Choroid plexus epithelial cell (primary cell): Measurements from ENCODE around the gene SLC44A3.

ENCODE experiments used
- DNase-seq: peaks from one replicate; pipeline ENCODE4 v3.0.0-alpha.2; 2010; ENCODE audit warnings: low read depth
- H3K4me3 ChIP-seq: 2 replicates; pipeline ENCODE4 v1.5.1; 2011; ENCODE audit warnings: low read depth, mild to moderate bottlenecking, control low read depth, low read length, moderate library complexity
- TF ChIP-seq, protein P1 (sequence below): conservative IDR thresholded peaks from 2 replicates; pipeline ENCODE4 v1.5.1; 2011; ENCODE audit warnings: low read depth, mild to moderate bottlenecking, control low read depth, inconsistent platforms, low read length, moderate library complexity

SLC44A3 gene

DNA sequence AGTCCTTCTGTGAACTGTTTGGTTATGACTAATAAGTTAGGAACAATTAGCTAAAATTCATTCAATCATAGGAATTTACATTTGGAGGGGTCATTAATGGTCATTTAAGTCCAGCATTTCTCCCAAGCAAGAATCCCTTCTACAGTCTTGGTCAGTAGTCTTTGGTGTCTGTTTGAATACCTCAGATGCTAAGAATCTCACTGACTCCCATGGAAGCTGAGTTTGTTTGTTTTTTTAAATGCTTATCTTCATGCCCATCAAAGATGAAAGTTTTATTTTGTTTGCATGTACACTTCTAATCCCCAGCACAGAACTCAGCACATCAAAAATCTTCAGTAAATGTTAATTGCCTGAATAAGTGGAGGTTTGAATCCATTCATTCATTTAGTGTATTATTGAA lies 41.3 kb upstream of the SLC44A3 start:
- DNase-seq: peak; percentile 69
- no peak overlapping the region for H3K4me3 ChIP-seq
- TF ChIP-seq, protein P1, sequence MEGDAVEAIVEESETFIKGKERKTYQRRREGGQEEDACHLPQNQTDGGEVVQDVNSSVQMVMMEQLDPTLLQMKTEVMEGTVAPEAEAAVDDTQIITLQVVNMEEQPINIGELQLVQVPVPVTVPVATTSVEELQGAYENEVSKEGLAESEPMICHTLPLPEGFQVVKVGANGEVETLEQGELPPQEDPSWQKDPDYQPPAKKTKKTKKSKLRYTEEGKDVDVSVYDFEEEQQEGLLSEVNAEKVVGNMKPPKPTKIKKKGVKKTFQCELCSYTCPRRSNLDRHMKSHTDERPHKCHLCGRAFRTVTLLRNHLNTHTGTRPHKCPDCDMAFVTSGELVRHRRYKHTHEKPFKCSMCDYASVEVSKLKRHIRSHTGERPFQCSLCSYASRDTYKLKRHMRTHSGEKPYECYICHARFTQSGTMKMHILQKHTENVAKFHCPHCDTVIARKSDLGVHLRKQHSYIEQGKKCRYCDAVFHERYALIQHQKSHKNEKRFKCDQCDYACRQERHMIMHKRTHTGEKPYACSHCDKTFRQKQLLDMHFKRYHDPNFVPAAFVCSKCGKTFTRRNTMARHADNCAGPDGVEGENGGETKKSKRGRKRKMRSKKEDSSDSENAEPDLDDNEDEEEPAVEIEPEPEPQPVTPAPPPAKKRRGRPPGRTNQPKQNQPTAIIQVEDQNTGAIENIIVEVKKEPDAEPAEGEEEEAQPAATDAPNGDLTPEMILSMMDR: no peak

DNA sequence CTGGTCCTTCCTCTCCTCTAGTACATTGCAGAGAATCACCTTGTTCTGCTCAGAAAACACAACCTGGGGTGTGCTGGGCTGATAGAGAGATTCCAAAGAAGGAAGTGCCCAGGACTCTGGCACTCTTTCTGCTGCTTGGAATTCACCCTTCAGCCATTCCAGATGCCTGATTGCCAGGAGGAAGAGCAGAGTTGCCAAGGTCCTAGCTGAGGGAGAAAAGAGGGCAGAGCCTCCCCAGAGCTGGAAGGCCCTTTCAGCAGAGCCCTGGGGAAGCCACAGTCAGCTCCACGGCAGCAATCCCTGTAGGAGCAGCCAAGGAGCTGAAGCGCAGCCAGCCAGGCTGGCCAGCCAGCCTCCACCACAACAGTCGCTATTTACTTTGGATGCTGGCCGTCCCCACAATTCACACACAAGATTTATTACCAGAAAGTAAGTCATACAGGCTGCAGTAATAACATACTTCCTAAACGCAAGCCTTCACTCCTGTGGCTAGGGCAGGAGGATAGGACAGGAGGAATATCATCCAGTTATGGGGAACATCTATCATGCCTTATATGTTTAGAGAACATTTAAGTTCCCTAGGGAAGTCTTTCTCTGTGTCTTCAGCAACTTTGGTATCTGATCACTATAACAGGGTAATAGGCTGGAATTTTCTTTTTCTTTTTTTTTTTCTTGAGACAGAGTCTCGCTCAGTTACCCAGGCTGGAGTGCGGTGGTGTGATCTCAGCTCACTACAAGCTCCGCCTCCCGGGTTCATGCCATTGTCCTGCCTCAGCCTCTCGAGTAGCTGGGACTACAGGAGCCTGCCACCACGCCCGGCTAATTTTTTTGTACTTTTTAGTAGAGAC lies 36.6 kb upstream of the SLC44A3 start:
- TF ChIP-seq, protein P1: no peak
- H3K4me3 ChIP-seq: no peak overlapping the region
- peak; percentile 91 for DNase-seq

GRCh38 chr1:94784190-94784515 lies 36.0 kb upstream of the SLC44A3 start:
- TF ChIP-seq, protein P1: no peak
- DNase-seq: no peak
- no peak overlapping the region for H3K4me3 ChIP-seq

- H3K4me3 ChIP-seq: no peak overlapping the region
- TF ChIP-seq, protein P1: no peak
- DNase-seq: no peak
These were observed 32.5 kb upstream of the SLC44A3 start for GRCh38 chr1:94787691-94788090.

- DNase-seq: no peak
- TF ChIP-seq, protein P1: no peak
- no peak overlapping the region for H3K4me3 ChIP-seq
These were observed 29.9 kb upstream of the SLC44A3 start for GRCh38 chr1:94790246-94790645.

- TF ChIP-seq, protein P1: no peak
- no peak overlapping the region for H3K4me3 ChIP-seq
- no peak for DNase-seq
These were observed 29.5 kb upstream of the SLC44A3 start for GRCh38 chr1:94790670-94791069.

- TF ChIP-seq, protein P1: peak; percentile 63
- DNase-seq: peak; percentile 81
- H3K4me3 ChIP-seq: no peak overlapping the region
These were observed 27.5 kb upstream of the SLC44A3 start for GRCh38 chr1:94792473-94793295.
